CD14-positive monocyte (primary cell): ENCODE results near the gene KRT35. TPM values are rescaled to one million over a fixed set of nuclear protein-coding genes. Genes with fewer than 3 reads are reported as not detected.
A peak's percentile ranks its signal among the peaks of the same experiment; 100 is the strongest.

Experiments
- DNase-seq, 3 donors: peaks; one replicate each; pipeline ENCODE4 v3.0.0-alpha.2; 2011 to 2022
- H2AFZ ChIP-seq: 2 replicates; pipeline ENCODE4 v1.6.0; 2012; ENCODE audit warnings: mild to moderate bottlenecking, low read depth, low read length, inconsistent platforms; ENCODE audit not compliant: insufficient read depth, poor library complexity, severe bottlenecking
- H3K27ac ChIP-seq, 2 donors: 1 replicate in 1 of 2; 2 replicates in 1 of 2; pipeline ENCODE4 v1.5.1; 2012 to 2013; ENCODE audit warnings: low read length in 2 of 2, control low read depth in 1 of 2, inconsistent platforms in 1 of 2, low read depth in 1 of 2, mild to moderate bottlenecking in 1 of 2
- H3K27me3 ChIP-seq, 2 donors: one replicate each; pipeline versions ENCODE4 v1.6.0 to v1.6.1; 2011 to 2013; ENCODE audit warnings: low read length in 2 of 2; ENCODE audit not compliant: control insufficient read depth in 2 of 2, insufficient read depth in 2 of 2
- H3K36me3 ChIP-seq, 2 donors: replicated peaks in 1 of 2; 1 replicate in 1 of 2; 2 replicates in 1 of 2; pipeline versions ENCODE4 v1.5.1 to v1.6.1; 2012 to 2013; ENCODE audit warnings: low read length in 2 of 2, control low read depth in 1 of 2, inconsistent platforms in 1 of 2, mild to moderate bottlenecking in 1 of 2; ENCODE audit not compliant: insufficient read depth in 2 of 2, control insufficient read depth in 1 of 2
- H3K4me1 ChIP-seq, 2 donors: 1 replicate in 1 of 2; 2 replicates in 1 of 2; pipeline versions ENCODE4 v1.5.1 to v1.6.1; 2012 to 2013; ENCODE audit warnings: low read length in 2 of 2, control low read depth in 1 of 2, inconsistent platforms in 1 of 2, mild to moderate bottlenecking in 1 of 2, moderate library complexity in 1 of 2; ENCODE audit not compliant: insufficient read depth in 2 of 2, control insufficient read depth in 1 of 2
- H3K4me2 ChIP-seq: replicated peaks from 2 replicates; pipeline ENCODE3; 2012; ENCODE audit warnings: low read length, moderate library complexity, mild to moderate bottlenecking; ENCODE audit not compliant: poor library complexity, severe bottlenecking; ENCODE audit errors: extremely low read depth
- H3K4me3 ChIP-seq, 3 experiments: fragments of 200-600 bp in 1 of 3; sonication (generic) in 1 of 3; replicated peaks in 1 of 3; 1 replicate in 2 of 3; 2 replicates in 1 of 3; pipeline ENCODE4 v1.5.1; 2011 to 2013; ENCODE audit warnings: low read length in 3 of 3, mild to moderate bottlenecking in 3 of 3, control low read depth in 2 of 3, low read depth in 2 of 3, inconsistent platforms in 1 of 3, moderate library complexity in 1 of 3
- H3K79me2 ChIP-seq: 2 replicates; pipeline ENCODE4 v1.6.0; 2012; ENCODE audit warnings: mild to moderate bottlenecking, control low read depth, inconsistent platforms, low read length, moderate library complexity; ENCODE audit not compliant: insufficient read depth
- H3K9ac ChIP-seq: 2 replicates; pipeline ENCODE4 v1.6.0; 2017; ENCODE audit warnings: low read length, mild to moderate bottlenecking; ENCODE audit not compliant: insufficient read depth, poor library complexity, severe bottlenecking
- H3K9me3 ChIP-seq, 2 donors: replicated peaks in 1 of 2; 1 replicate in 1 of 2; 2 replicates in 1 of 2; pipeline versions ENCODE4 v1.5.1 to v1.6.1; 2012 to 2013; ENCODE audit warnings: low read length in 2 of 2, control low read depth in 1 of 2; ENCODE audit not compliant: control insufficient read depth in 1 of 2, insufficient read depth in 1 of 2
- H4K20me1 ChIP-seq: 2 replicates; pipeline ENCODE4 v1.6.0; 2012; ENCODE audit warnings: mild to moderate bottlenecking, low read length, control low read depth, moderate library complexity; ENCODE audit not compliant: insufficient read depth
- H3K27ac Mint-ChIP-seq, 7 donors: one replicate each; pipeline ENCODE4 v1.8.0; 2020; ENCODE audit warnings: mild to moderate bottlenecking in 7 of 7, mixed read lengths in 7 of 7, moderate library complexity in 6 of 7, inconsistent platforms in 2 of 7
- H3K27me3 Mint-ChIP-seq, 3 donors: one replicate each; pipeline ENCODE4 v1.8.0; 2021 to 2022; ENCODE audit warnings: low read depth in 3 of 3, mild to moderate bottlenecking in 3 of 3, mixed read lengths in 3 of 3, moderate library complexity in 3 of 3, inconsistent platforms in 1 of 3
- H3K36me3 Mint-ChIP-seq, 2 donors: one replicate each; pipeline ENCODE4 v1.8.0; 2020; ENCODE audit warnings: mixed read lengths in 2 of 2, inconsistent platforms in 1 of 2, mild to moderate bottlenecking in 1 of 2
- H3K4me1 Mint-ChIP-seq: one replicate; pipeline ENCODE4 v1.8.0; 2020; ENCODE audit warnings: mild to moderate bottlenecking, mixed read lengths
- H3K4me3 Mint-ChIP-seq, 2 donors: one replicate each; pipeline ENCODE4 v1.8.0; 2020; ENCODE audit warnings: mild to moderate bottlenecking in 2 of 2, mixed read lengths in 2 of 2, moderate library complexity in 1 of 2
- H3K9me3 Mint-ChIP-seq, 7 donors: one replicate each; pipeline ENCODE4 v1.8.0; 2020 to 2022; ENCODE audit warnings: mixed read lengths in 7 of 7, mild to moderate bottlenecking in 6 of 7, moderate library complexity in 6 of 7, inconsistent platforms in 2 of 7
- WGBS: methylation state at CpG from one replicate; pipeline ENCODE4 v1.1.5; 2013; ENCODE audit warnings: missing lambda C conversion rate; ENCODE audit not compliant: insufficient coverage; 5-methylcytosine and 5-hydroxymethylcytosine counted together
- intact Hi-C, 2 donors: fragments of 100-400 bp; cut with micrococcal nuclease; formaldehyde crosslinking; loops; one replicate each; pipeline versions ENCODE4 v1.15.0 to v1.15.1; 2023
- polyA plus RNA-seq, 3 donors: library from polyadenylated mRNA; depleted of rRNA in 1 of 3; unstranded in 2 of 3; stranded (reverse) in 1 of 3; fragments of 300-500 nt in 2 of 3; fragments of >200 nt in 1 of 3; fragmentation: Illumina TruSeq in 2 of 3; gene quantifications; 1 replicate in 2 of 3; 2 replicates in 1 of 3; pipeline ENCODE4 v1.2.3, GENCODE V29; 2012 to 2021
- TF ChIP-seq, protein P1 (sequence below): fragments of 200-600 bp; IDR thresholded peaks from one replicate; pipeline ENCODE4 v1.8.0; 2022; ENCODE audit warnings: antibody characterized with exemption, mild to moderate bottlenecking

The KRT35 gene
- polyA plus RNA-seq, 3 donors: not detected

GRCh38 chr17:41527063-41528023 lies 46.4 kb upstream of the KRT35 start:
- peak overlapping the region; percentile 52 for H2AFZ ChIP-seq
- H3K27me3 Mint-ChIP-seq: peaks cover 60 to 80% (median 64%) of the 10 kb centered on the region in 3 donors

GRCh38 chr17:41524261-41524660 lies 43.3 kb upstream of the KRT35 start:
- intact Hi-C loops: no loop called here
- TF ChIP-seq, protein P1, sequence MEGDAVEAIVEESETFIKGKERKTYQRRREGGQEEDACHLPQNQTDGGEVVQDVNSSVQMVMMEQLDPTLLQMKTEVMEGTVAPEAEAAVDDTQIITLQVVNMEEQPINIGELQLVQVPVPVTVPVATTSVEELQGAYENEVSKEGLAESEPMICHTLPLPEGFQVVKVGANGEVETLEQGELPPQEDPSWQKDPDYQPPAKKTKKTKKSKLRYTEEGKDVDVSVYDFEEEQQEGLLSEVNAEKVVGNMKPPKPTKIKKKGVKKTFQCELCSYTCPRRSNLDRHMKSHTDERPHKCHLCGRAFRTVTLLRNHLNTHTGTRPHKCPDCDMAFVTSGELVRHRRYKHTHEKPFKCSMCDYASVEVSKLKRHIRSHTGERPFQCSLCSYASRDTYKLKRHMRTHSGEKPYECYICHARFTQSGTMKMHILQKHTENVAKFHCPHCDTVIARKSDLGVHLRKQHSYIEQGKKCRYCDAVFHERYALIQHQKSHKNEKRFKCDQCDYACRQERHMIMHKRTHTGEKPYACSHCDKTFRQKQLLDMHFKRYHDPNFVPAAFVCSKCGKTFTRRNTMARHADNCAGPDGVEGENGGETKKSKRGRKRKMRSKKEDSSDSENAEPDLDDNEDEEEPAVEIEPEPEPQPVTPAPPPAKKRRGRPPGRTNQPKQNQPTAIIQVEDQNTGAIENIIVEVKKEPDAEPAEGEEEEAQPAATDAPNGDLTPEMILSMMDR: no peak
- 96% methylated on average over 9 of the region's 11 CpGs for WGBS
- H3K4me2 ChIP-seq: no peak overlapping the region
- H3K79me2 ChIP-seq: no peaks in the 10 kb centered on the region
- Mint-ChIP-seq H3K9me3 (peaks cover 0 to 14% (median 5%) of the 10 kb centered on the region in 7 donors), H3K27me3 (peaks cover 41 to 54% (median 46%) of the 10 kb centered on the region in 3 donors), H3K4me1 (peaks cover 19% of the 10 kb centered on the region), H3K36me3 (peaks cover 2 to 3% of the 10 kb centered on the region in 2 donors), H3K27ac (no peak overlapping the region), H3K4me3 (no peak overlapping the region)
- no peak overlapping the region for H3K9ac ChIP-seq
- H3K27ac ChIP-seq: no peak overlapping the region
- peaks cover 15 to 21% of the 10 kb centered on the region in 2 donors for H3K4me1 ChIP-seq
- DNase-seq: no peak
- H3K4me3 ChIP-seq: no peak overlapping the region
- H3K9me3 ChIP-seq: peaks cover 0 to 21% of the 10 kb centered on the region in 2 donors
- no peaks in the 10 kb centered on the region for H3K36me3 ChIP-seq
- no peaks in the 10 kb centered on the region for H4K20me1 ChIP-seq
- H2AFZ ChIP-seq: no peak overlapping the region
- H3K27me3 ChIP-seq: peaks cover 21 to 45% of the 10 kb centered on the region in 2 donors

More at GRCh38 chr17:41527063-41528023, 46.4 kb upstream of the KRT35 start:
- peak overlapping the region in 2 of 7 donors; percentile 9 to 11 for H3K27ac Mint-ChIP-seq
- Histone ChIP-seq H3K4me2 (peak overlapping the region; percentile 14), H3K9me3 (peaks cover 0 to 21% of the 10 kb centered on the region in 2 donors), H3K27me3 (peaks cover 39 to 72% of the 10 kb centered on the region in 2 donors), H3K4me3 (no peak overlapping the region), H3K79me2 (no peaks in the 10 kb centered on the region), H4K20me1 (no peaks in the 10 kb centered on the region), H3K9ac (no peak overlapping the region), H3K4me1 (peaks cover 6 to 10% of the 10 kb centered on the region in 2 donors), H3K36me3 (no peaks in the 10 kb centered on the region), H3K27ac (no peak overlapping the region)
- intact Hi-C loops: no loop called here
- no peak for DNase-seq
- H3K9me3 Mint-ChIP-seq: peaks cover 0 to 14% (median 7%) of the 10 kb centered on the region in 7 donors
- peaks cover 2 to 3% of the 10 kb centered on the region in 2 donors for H3K36me3 Mint-ChIP-seq
- H3K4me1 Mint-ChIP-seq: peaks cover 15% of the 10 kb centered on the region
- TF ChIP-seq, protein P1: no peak
- WGBS: 10% methylated on average over 61 of the region's 62 CpGs
- H3K4me3 Mint-ChIP-seq: peak overlapping the region in 1 of 2 donors; percentile 82
